GM12864 (cell line): ENCODE measurements around the gene CCNYL1.
"Not testable (repeated sequence)": the region's sequence is repeated elsewhere in the genome, so short reads cannot be mapped to it uniquely, and the experiment has no call there.

ENCODE experiments used
- DNase-seq: peaks from one replicate; pipeline ENCODE4 v3.0.0-alpha.2; 2011; ENCODE audit warnings: low read depth
- H3K4me3 ChIP-seq: 2 replicates; pipeline ENCODE4 v1.5.1; 2011; ENCODE audit warnings: mild to moderate bottlenecking, low read depth, low read length, control low read depth
- TF ChIP-seq, protein P1 (sequence below): IDR thresholded peaks from 2 replicates; pipeline ENCODE4 v1.5.1; 2011; ENCODE audit warnings: low read depth, mild to moderate bottlenecking, moderate library complexity, low read length, control low read depth, inconsistent platforms; ENCODE audit errors: missing control alignments

Gene CCNYL1

DNA sequence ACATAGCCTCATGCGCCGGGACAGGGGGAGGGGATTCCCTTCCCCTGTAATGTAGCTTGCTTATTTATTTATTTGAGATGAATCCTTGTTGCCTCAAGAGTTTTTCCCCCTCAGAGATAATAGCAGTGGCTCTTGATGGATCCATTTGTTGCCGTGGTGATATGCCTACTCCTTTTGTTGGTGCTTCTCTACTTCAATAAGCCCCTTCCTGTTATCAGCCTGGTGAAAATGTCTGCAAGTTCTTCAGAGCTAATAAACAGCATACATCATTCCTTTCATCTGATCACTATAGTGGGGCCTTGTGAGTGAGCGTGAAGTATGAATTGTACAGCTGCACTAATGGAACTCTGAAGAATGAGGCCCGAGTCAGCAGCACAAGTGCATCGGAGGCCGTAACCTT is 38.9 kb downstream of the CCNYL1 start:
- H3K4me3 ChIP-seq: no peak overlapping the region
- TF ChIP-seq, protein P1, sequence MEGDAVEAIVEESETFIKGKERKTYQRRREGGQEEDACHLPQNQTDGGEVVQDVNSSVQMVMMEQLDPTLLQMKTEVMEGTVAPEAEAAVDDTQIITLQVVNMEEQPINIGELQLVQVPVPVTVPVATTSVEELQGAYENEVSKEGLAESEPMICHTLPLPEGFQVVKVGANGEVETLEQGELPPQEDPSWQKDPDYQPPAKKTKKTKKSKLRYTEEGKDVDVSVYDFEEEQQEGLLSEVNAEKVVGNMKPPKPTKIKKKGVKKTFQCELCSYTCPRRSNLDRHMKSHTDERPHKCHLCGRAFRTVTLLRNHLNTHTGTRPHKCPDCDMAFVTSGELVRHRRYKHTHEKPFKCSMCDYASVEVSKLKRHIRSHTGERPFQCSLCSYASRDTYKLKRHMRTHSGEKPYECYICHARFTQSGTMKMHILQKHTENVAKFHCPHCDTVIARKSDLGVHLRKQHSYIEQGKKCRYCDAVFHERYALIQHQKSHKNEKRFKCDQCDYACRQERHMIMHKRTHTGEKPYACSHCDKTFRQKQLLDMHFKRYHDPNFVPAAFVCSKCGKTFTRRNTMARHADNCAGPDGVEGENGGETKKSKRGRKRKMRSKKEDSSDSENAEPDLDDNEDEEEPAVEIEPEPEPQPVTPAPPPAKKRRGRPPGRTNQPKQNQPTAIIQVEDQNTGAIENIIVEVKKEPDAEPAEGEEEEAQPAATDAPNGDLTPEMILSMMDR: no peak
- DNase-seq: no peak

DNA sequence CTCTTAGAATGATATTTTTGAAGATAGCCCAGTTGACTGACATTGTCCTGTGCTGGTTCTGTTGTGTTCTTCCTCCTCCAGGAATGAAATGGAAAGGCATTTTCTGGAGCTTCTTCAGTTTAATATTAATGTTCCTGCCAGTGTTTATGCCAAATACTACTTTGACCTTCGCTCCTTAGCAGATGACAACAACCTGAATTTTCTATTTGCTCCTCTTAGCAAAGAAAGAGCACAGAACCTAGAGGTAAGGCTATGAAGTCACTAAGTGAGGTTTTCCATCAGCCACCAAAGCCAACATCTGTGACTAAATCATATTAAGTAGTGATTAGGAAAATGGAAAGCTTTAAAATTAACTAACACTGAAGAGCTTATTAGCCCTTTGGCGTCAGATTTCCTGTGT is 39.4 kb downstream of the CCNYL1 start:
- TF ChIP-seq, protein P1: no peak
- H3K4me3 ChIP-seq: no peak overlapping the region
- DNase-seq: no peak

DNA sequence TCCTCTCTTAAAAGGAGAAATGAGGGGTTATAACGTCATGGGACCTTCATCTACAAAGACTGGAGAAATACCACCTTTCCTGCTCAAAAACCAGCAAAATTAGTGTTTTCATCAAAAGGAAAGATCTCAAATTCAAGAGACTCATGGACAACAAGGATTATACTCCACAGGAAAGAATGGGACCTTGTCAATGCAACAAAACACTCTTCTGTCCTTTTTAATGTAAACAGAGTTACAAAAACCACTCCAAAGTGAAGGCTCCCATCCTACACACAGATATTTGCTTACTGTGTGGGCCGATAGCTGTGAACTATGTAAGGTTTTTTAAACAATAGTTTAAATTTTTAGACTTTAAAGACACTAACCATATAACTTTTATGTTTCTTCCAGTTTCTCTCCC is 42.2 kb downstream of the CCNYL1 start:
- H3K4me3 ChIP-seq, DNase-seq: not testable (repeated sequence)

DNA sequence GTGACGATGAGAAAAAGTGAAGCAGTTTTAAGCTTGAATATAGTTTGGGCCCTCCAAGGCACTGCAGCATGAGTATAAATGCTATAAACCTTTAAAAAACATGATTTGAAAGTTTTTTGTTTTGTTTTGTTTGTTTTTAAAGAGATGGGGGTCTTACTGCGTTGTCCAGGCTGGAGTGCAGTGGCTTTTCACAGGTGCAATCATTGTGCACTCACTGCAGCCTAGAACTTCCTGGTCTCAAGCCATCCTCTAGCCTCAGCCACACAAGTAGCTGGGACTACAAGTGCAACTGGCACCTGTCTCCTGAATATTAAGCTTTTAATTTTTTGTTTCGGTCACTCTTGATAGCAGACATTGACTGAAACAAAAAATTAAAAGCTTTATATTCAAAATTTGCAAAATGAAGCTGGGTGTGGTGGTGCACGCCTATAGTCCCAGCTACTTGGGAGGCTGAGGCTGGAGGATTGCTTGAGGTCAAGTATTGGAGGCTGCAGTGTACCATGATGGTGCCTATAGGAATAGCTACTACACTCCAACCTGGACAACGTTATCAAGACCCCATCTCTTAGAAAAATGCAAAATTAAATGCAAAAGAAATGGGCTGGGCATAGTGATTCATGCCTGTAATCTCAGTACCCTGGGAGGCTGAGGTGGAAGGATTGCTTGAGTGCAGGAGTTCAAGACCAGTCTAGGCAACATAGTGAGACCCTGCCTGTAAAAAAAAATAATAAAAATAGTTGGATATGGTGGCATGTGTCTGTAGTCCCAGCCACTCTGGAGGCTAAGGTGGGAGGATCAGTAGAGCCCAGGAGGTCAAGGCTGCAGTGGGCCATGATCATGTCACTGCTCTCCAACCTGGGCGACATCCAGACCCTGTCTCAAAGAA is 43.3 kb downstream of the CCNYL1 start:
- TF ChIP-seq, protein P1: no peak
- no peak overlapping the region for H3K4me3 ChIP-seq
- DNase-seq: no peak

DNA sequence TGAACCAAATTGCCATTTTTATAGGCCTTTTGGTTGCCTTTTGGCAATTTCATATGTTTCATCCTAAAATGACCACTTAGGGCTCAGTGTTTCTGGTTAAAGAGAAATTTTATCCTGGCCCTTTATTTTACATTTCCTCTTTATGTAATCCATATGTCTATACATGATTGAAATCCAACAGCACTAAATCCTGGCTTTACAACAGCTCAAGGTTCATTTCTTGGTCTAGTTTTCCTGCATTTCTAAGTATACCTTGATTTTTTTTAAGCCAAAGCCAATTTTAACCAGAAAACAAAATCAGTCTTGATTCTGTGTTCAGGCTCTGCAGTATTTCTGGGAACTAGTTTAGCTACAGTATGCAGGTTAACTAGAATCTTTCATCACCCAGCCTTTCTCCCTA is 46.6 kb downstream of the CCNYL1 start:
- TF ChIP-seq, protein P1: no peak
- no peak for DNase-seq
- H3K4me3 ChIP-seq: no peak overlapping the region

DNA sequence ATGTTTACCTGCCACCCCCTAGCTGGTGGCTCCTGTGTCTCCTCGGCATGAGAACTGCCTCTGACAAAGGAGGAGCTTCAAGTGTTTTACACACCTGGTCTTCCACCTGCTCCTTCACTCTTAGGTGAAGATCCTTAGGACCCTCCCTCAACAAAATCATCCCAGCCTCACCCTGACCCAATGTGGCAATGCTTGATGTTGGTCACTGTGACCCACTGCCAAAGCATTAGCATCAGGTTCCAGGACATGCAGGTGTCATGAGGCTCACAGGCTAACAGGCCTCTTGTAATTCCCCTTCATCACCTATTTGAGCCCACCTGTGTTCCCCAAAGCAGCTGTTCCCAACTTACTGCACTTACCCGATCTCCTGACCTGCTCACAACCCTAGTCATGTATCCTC is 48.5 kb downstream of the CCNYL1 start:
- TF ChIP-seq, protein P1: no peak
- DNase-seq: no peak
- H3K4me3 ChIP-seq: no peak overlapping the region

DNA sequence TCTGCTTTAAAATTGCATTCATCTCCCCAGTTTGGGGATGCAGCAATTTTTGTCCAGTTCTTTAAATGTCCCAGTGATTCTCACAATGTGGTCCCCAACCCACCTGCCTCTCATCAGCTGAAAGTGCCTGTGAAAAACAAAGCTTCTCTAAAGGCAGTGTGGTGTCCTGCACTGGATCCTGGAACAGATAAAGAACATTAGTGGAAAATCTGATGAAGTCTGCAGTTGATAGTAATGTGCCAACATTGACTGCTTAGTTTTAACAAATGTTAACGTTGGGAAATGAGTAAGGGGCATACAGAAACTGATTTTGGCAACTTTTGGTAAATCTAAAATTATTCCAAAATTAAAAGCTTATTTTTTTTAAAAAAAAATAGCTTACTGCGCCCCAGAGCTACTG is 49.0 kb downstream of the CCNYL1 start:
- H3K4me3 ChIP-seq: no peak overlapping the region
- TF ChIP-seq, protein P1: no peak
- no peak for DNase-seq

DNA sequence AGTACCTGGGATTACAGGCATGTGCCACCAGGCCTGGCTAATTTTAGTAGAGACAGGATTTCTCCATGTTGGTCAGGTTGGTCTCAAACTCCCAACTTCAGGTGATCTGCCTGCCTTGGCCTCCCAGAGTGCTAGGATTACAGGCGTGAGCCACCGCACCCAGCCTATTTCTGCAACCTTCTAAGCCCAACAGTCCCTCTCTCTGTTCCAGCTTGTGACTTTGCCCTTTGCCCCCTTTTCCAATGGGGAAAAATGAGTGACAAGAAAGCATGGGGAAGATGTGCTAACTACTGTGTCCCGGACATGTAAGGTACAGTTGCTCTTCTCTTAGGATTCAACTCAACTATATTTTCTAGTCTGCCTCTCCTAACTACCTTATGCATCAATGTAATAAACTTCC is 50.0 kb downstream of the CCNYL1 start:
- H3K4me3 ChIP-seq, DNase-seq: not testable (repeated sequence)
